ENCODE measurements around the gene TSHZ2.

GRCh38 chr20:53127027-53127426 is 154.9 kb downstream of the TSHZ2 start:
- TF ChIP-seq TCF12 (IDR thresholded peaks at IDR 0.05; ENCODE audit: low read depth) (no peak), YY1 (IDR thresholded peaks at IDR 0.05; ENCODE audit: low read depth) (no peak), CEBPB (IDR thresholded peaks at IDR 0.05) (no peak), REST (IDR thresholded peaks at IDR 0.05; ENCODE audit: low read depth) (no peak), FOXM1 (IDR thresholded peaks at IDR 0.05; ENCODE audit: borderline replicate concordance, low read depth) (no peak), ZBTB7A (IDR thresholded peaks at IDR 0.05; ENCODE audit: low read depth) (no peak), RAD21 (IDR thresholded peaks at IDR 0.05; ENCODE audit: low read depth) (no peak), EGR1 (IDR thresholded peaks at IDR 0.05) (no peak), EP300 (IDR thresholded peaks at IDR 0.05; ENCODE audit: borderline replicate concordance) (no peak), NFIC (IDR thresholded peaks at IDR 0.05) (no peak)

All from Ishikawa (cell line).